Fibroblast of peridontal ligament (primary cell): ENCODE measurements around the gene KIFC1.
A peak's percentile ranks its signal among the peaks of the same experiment; 100 is the strongest.

Experiments
- DNase-seq: peaks from one replicate; pipeline ENCODE4 v3.0.0-alpha.2; 2010; ENCODE audit errors: extremely low read depth

Gene KIFC1

GRCh38 chr6:33441457-33441856 lies 49.8 kb downstream of the KIFC1 start:
- no peak for DNase-seq

GRCh38 chr6:33442283-33442682 lies 50.7 kb downstream of the KIFC1 start:
- DNase-seq, result no peak

GRCh38 chr6:33443025-33443424 lies 51.4 kb downstream of the KIFC1 start:
- no peak for DNase-seq

GRCh38 chr6:33443619-33444504 lies 52.2 kb downstream of the KIFC1 start:
- DNase-seq, result no peak

GRCh38 chr6:33445119-33445603 lies 53.5 kb downstream of the KIFC1 start:
- DNase-seq, result no peak

- no peak for DNase-seq
These were observed 54.7 kb downstream of the KIFC1 start for GRCh38 chr6:33446356-33446755.

- no peak for DNase-seq
These were observed 58.8 kb downstream of the KIFC1 start for GRCh38 chr6:33450434-33450833.

- no peak for DNase-seq
These were observed 60.0 kb downstream of the KIFC1 start for GRCh38 chr6:33451606-33452005.

GRCh38 chr6:33452496-33452895 lies 60.9 kb downstream of the KIFC1 start:
- DNase-seq, result no peak

- DNase-seq, result peak; percentile 11
These were observed 61.9 kb downstream of the KIFC1 start for GRCh38 chr6:33453393-33454008.

GRCh38 chr6:33454009-33454946 lies 62.7 kb downstream of the KIFC1 start, which contains the start of gene ZBTB9:
ZBTB9 (plus strand) TSS chr6:33454576; CDS start chr6:33455101, 525 bp downstream.
- DNase-seq, result peak; percentile 94

GRCh38 chr6:33455051-33455450 lies 63.4 kb downstream of the KIFC1 start:
- DNase-seq, result no peak

- DNase-seq, result no peak
These were observed 64.5 kb downstream of the KIFC1 start for GRCh38 chr6:33456156-33456555.

GRCh38 chr6:33458676-33459075 lies 67.1 kb downstream of the KIFC1 start:
- DNase-seq, result no peak

GRCh38 chr6:33459226-33459625 lies 67.6 kb downstream of the KIFC1 start:
- DNase-seq, result no peak
